Measurements from ENCODE around the gene MILR1.

Gene MILR1, protein sequence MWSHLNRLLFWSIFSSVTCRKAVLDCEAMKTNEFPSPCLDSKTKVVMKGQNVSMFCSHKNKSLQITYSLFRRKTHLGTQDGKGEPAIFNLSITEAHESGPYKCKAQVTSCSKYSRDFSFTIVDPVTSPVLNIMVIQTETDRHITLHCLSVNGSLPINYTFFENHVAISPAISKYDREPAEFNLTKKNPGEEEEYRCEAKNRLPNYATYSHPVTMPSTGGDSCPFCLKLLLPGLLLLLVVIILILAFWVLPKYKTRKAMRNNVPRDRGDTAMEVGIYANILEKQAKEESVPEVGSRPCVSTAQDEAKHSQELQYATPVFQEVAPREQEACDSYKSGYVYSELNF

DNA sequence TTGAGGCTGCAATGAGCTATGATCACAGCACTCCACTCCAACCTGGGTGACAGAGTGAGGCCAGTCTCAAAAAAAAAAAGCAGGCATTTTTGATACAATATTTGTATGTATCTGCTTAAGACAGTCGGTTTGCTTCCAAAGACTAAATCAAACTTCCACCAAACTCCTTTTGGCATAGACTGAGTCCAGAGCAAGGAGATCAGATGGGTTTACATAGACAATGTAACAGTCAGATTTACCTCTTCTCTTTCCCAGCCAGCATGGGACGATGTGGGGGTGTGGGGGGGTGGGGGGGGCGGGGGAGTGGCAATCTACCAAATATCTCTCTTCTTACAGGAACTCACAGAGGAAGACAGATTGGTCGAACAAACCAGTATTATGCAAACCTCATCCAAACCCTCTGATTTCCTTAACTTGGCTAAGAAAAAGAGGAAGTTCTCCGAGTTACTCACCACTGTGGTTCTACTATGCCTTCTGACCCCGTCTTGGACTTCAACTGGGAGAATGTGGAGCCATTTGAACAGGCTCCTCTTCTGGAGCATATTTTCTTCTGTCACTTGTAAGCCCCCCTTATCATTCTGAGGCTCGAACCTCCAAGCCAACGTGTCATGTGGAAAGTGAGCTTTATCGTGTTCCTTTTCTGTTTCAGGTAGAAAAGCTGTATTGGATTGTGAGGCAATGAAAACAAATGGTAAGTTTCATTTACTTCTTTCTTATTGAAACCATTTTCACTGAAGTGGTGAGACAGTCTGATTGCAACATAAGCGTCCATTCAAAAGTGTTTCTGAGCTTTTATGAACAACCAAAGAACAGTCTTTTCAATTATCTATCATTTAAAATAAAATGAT is at the start of gene MILR1:
TSS of gene MILR1 (plus strand) at position 451 of the 848 bp plus-strand sequence. CDS start at position 505, 54 bp downstream.
- peak; percentile 12 for DNase-seq (ENCODE audit: low read depth, low spot score)
- no peak within 1 kb of the TSS for H3K4me3 ChIP-seq (ENCODE audit: low read depth, low read length)
- TF ChIP-seq, protein P1, sequence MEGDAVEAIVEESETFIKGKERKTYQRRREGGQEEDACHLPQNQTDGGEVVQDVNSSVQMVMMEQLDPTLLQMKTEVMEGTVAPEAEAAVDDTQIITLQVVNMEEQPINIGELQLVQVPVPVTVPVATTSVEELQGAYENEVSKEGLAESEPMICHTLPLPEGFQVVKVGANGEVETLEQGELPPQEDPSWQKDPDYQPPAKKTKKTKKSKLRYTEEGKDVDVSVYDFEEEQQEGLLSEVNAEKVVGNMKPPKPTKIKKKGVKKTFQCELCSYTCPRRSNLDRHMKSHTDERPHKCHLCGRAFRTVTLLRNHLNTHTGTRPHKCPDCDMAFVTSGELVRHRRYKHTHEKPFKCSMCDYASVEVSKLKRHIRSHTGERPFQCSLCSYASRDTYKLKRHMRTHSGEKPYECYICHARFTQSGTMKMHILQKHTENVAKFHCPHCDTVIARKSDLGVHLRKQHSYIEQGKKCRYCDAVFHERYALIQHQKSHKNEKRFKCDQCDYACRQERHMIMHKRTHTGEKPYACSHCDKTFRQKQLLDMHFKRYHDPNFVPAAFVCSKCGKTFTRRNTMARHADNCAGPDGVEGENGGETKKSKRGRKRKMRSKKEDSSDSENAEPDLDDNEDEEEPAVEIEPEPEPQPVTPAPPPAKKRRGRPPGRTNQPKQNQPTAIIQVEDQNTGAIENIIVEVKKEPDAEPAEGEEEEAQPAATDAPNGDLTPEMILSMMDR (IDR thresholded peaks at IDR 0.05; ENCODE audit: insufficient read depth, low read length, missing control alignments): no peak
- CTCF ChIA-PET: interaction anchor here (1.2 to 2.5 kb wide), 3 partner anchors 16 to 43 kb away, joined by 3 to 10 read pairs (median 5); no protein-coding TSS in a partner anchor
- POLR2A ChIA-PET: no interaction called here

DNA sequence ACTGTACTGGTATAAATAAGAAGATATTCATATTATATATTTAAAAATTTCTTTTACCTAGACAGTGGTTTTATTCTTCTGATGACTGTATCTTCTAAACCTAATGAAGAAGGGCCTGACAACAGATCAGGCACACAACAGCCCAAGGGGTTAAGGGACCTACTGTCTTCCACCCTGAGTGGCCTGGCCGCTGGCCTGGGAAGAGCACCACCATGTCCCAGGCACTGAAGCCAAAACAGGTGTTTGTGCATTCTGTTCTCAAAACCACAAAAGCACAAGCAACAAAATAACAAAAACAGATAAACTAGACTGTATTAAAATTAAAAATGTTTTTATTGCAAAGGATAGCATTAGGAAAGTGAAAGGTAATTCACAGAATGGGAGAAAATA is 49.2 kb upstream of the MILR1 start:
- DNase-seq (ENCODE audit: low read depth, low spot score): no peak
- no peak overlapping the region for H3K4me3 ChIP-seq (ENCODE audit: low read depth, low read length)
- ChIA-PET POLR2A (no interaction called here), CTCF (interaction anchor here (30.3 kb wide), 1 partner anchor 86 kb away, joined by 1075 read pairs; no protein-coding TSS in a partner anchor)
- TF ChIP-seq, protein P1 (IDR thresholded peaks at IDR 0.05; ENCODE audit: insufficient read depth, low read length, missing control alignments): no peak

DNA sequence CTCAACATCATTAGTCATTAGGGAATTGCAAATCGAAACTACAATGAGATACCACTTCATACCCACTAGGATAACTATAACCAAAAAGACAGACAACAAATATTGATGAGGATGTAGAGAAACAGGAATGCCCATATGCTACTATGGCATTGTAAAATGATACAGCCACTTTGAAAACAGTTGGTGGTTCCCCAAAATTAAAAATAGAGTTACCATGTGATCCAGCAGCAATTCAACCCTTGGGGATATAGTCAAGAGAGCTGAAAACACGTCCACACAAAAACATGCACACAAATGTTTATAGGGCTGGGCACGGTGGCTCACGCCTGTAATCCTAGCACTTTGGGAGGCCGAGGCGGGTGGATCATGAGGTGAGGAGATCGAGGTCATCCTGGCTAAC is 48.3 kb upstream of the MILR1 start:
- no peak for DNase-seq (ENCODE audit: low read depth, low spot score)
- no peak overlapping the region for H3K4me3 ChIP-seq (ENCODE audit: low read depth, low read length)
- CTCF ChIA-PET: interaction anchor here (30.3 kb wide), 1 partner anchor 87 kb away, joined by 1075 read pairs; no protein-coding TSS in a partner anchor
- TF ChIP-seq, protein P1 (IDR thresholded peaks at IDR 0.05; ENCODE audit: insufficient read depth, low read length, missing control alignments): no peak
- POLR2A ChIA-PET: no interaction called here

DNA sequence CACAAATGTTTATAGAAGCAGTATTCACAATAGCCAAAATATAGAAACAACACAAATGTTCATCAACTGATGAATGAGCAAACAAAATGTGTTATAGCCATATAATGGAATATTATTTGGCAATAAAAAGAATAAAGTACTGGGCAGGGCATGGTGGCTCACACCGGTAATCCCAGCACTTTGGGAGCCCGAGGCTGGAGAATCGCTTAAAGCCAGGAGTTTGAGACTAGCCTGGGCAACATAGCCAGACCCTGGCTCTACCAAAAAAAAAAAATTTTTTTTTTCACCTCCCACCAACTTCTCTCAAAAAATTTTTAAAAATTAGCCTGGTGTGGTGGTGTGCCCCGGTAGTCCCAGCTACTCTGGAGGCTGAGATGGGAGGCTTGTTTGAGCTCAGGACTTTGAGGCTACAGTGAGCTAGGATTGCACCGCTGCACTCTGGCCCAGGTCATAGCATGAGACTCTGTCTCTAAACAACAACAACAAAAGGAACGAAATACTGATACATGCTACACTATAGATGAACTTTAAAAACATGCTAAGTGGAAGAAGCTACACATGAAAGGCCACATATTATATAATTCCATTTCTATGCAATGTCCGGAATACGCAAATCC is 47.6 kb upstream of the MILR1 start:
- DNase-seq (ENCODE audit: low read depth, low spot score): no peak
- ChIA-PET POLR2A (no interaction called here), CTCF (interaction anchor here (0.6 to 30.3 kb wide), 3 partner anchors 17 to 378 kb away, joined by 4 to 1075 read pairs (median 103); no protein-coding TSS in a partner anchor)
- TF ChIP-seq, protein P1 (IDR thresholded peaks at IDR 0.05; ENCODE audit: insufficient read depth, low read length, missing control alignments): no peak
- no peak overlapping the region for H3K4me3 ChIP-seq (ENCODE audit: low read depth, low read length)

DNA sequence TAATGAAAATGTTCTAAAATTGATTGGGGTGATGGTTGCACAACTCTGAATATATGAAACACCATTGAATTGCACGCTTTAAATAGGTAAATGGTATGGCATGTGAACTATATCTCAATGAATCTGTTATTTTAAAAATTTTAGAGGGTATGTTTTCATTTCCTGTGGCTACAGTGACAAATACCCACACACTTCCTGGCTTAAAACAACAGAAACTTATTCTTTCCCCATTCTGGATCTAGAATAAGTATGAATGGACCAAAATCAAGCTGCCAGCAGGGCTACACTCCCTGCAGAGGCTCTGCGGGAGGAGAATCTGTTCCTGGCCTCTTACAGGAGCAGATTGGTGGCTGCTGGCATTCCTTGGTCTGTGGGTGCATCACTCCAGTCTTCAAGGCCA is 47.0 kb upstream of the MILR1 start:
- no peak for DNase-seq (ENCODE audit: low read depth, low spot score)
- TF ChIP-seq, protein P1 (IDR thresholded peaks at IDR 0.05; ENCODE audit: insufficient read depth, low read length, missing control alignments): no peak
- ChIA-PET CTCF (interaction anchor here (0.6 to 30.3 kb wide), 3 partner anchors 17 to 379 kb away, joined by 4 to 1075 read pairs (median 103); no protein-coding TSS in a partner anchor), POLR2A (no interaction called here)
- no peak overlapping the region for H3K4me3 ChIP-seq (ENCODE audit: low read depth, low read length)

Data from AG04449 (cell line).